Stimulated activated CD8-positive, alpha-beta memory T cell treated with anti-CD3 and anti-CD28 coated beads, Interleukin-7, amount 100 ng/mL, for 48 hours (primary cell): ENCODE measurements around the gene FKBP8.

Source experiments
- DNase-seq, 2 donors: peaks; one replicate each; pipeline ENCODE4 v3.0.0-alpha.2; 2020; ENCODE audit warnings: low read depth in 1 of 2; ENCODE audit errors: extremely low read depth in 1 of 2

FKBP8 gene

DNA sequence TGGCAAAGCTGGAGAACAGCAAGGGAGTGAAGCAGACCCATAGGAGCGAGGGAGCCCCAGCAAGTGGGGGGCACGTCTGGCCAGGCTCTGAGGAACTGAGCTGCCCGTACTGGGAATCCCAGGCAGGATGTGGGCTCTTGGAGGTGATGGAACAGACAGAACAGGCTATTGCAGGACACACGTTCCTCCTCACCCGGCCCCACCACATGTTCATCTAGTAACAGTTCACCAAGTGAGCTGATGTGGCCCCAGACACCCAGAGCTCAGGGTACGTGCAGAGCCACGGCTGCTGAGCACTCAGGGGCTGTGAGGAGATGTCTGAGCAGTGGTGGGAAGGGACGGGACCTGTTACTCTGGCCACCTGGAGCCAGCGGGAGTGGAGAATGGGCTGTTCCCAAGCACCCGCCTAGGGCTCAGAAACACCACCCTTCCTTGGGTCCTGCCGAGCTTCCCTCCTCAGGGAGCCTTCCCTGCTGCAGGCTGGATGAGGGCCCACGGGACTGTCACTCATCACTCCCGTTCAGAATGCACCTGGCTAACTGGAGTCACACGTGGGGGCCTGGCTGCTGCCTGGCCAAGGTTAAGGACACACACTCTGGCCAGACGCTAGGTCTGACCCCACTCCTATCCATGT is 39.9 kb downstream of the FKBP8 start:
- DNase-seq, result no peak

DNA sequence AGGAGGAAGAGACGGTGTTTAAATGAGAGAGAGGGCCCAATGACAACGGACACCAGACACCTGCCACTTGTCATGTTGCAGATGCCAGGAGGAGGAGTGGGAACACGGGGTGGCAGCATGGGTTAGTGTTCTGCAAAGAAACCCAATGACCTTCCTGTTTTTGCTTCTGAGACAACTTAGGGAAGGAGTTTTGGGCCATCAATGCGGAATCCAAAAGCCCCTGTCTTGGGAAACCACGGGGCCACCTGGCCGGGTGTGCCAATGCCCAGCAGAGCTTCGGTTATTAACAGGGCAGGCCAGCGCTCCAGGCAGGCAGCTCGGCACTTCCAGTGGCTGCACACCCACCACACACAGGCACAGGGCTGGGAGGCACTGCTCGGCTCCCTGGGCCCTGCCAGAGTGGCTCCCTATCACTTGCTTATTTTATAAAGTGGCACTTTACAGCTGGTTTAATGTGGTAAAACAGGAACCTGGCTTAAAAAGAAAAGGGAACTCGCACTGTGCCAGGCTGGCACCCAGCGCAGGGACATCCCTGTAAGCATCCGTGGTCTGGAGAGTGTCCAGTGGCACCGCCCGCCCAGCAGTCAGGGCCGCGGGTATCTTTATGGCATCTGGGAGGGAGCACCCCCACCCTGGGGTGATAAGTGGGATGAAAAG is 40.6 kb downstream of the FKBP8 start:
- no peak for DNase-seq

DNA sequence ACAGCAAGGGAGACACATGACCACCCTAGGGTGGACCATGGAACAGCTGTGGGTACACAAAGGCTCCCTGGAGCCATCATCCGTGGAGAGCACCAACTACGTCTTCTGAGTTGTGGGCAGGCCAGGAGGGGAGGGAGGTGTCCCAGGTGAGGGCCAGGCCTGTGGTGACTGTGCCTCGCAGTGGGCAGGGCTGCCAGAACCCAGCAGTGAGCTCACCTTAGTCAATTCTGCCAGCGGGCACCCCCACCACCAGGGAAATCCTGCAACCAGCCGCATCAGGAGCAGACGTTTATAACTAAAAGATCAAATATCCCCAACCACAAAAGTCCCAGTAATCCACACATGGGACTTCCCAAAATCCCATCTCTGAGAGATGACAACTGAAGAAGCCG is 41.1 kb downstream of the FKBP8 start:
- DNase-seq, result no peak

DNA sequence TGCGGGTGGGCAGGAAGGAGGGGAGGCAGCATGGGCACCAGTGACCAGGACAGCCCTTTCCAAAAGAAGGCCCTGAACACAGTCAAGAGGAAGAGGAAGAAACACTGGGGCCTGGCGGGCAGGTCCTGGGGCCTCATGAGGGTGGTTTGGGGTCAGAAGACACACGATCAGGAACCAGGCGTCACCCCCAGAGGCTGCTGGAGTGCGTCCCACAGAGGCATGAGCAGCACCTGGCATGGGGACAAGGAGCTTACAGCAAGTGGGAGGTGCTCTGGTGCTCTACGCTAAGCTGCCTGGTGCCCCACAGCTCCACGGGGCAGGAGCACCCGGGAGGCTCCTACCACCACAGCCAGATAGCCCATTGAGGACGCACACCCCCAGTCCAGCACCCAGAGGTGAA is 41.5 kb downstream of the FKBP8 start:
- no peak for DNase-seq

DNA sequence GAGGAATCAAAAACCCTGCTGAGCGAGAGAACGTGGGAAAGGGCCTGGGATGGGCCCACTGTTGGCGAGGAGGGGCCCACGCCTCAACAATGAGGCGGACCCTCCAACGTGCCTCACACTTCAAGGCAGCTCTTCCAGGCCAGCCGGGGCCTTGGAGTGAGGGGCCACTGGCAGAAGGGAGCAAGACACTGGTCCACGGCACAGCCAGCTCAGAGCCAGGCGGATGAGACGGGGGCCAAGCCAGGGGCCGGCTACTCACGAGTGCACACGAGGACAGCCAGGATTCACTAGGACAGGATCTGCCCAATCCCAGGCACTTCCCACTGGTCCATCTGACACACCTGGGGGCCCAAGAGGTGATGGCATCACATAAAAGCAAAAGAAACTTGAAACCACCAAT is 42.0 kb downstream of the FKBP8 start:
- DNase-seq, result no peak

DNA sequence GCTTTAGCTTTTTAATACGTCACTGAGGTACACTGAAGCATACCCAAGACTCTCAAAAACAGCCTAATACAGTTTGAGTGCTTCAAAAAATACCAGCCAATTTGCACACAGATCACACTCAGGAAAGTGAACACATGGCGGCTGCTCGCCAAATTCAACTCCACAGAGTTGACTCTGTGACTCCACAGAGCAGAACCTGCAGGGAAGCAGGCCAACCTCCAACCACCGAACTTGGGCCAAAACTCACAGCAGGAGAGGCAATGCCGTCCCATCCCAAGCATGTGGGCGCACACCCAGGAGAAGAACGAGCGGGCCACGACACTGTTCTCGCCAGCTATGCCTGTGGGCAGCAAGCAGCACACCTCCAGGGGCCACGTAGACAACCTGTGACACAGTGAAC is 42.6 kb downstream of the FKBP8 start:
- no peak for DNase-seq

DNA sequence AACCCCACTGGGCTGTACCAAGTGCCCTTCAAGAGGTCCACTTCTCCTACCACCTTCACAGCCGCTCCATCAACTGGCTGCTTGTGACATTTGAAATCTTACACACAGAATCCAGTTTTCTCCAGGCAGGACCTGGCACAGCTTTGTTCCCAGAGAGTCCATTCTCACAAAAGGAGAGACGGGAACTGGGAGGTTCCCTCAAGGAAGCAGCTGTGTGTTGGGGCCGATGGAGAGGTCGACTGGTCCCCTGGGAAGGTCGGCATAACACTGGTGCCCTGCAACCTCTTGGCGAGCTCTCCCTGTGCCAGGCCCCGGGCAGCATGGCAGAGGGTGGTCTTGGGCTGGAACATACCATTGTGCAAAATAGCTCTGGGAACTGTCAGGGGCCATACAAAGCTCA is 43.0 kb downstream of the FKBP8 start:
- DNase-seq, result no peak

DNA sequence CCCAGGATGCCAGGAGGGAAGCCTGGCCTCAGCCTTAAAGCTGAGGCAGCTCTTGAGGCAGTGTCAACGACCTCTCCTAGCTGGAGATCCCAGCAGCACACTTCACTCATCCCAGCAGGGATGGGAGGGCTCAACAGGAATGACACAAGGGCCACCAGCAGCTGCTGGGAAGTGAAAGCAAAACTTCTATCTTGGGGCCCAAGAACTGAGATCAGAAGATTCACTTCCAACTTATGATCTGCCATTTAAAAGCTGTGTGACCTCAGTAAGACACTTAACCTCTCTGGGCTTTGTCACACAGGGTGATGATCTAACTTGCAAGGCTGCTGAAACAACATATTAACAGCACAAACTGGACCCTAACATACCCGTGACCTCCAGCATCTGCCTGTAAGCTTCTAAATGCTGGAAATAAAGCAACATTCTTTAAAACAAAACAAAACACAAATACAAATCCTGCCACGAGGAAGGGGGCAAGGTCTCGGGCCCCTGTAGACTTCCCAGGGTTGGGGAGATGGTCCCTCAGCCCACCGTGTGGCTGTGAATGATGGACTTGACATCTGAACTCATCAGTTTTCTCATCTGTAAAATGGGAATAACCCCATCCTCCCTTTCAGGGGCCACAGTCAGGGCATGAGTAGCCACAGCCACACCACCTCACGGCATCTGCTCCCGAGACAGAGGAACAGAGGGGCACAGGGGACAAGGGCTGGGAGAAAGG is 44.2 kb downstream of the FKBP8 start:
- no peak for DNase-seq

DNA sequence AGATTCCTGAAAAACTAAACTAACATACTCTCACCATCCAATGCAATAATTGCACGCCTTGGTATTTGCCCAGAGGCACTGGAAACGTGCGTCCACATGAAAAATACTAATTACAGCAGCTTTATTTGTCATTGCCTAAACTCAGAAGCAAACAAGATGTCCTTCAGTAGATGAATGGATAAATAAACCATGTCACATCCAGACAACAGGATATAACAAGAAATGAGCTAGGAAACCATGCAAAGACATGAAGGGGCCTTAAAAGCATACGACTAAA is 46.5 kb downstream of the FKBP8 start:
- DNase-seq, result no peak

DNA sequence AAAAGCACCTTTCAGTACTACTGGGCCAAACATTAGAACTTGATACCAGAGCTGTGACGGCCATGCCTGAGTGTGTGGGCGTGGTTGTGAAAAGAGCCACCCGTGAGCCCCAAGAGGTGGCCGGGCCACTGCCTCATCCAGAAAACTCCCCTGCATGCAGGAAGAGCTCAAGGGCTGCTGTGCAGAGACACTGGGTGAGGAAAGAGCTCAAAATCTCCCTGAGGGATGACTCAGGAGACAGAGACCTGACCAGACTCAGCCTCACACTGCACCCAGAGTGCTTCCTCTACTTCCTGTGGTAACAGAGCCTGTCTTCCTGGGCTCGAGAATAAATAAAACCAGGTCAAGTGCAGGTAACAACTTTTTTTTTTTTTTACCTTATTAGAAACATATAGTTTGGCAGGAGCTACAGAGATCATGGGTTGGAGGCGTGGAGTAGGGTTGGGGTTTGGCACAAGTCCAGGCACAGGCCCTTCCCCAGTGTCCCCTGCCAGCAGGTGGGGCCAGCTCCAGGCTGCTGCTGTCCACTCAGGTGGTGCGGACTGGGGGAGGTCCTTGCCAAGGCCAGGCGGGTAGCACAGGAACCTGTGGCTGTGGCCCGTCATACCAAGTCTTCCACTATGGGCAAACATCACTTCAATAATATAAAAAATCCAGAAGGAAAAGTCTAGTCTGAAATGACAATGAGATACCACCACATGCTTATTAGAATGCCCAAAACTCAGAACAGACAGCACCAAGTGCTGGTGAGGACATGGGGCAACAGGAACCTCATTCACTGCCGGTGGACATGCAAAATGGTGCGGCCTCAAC is 47.0 kb downstream of the FKBP8 start:
- peak in 1 of 2 donors; percentile 54 for DNase-seq

DNA sequence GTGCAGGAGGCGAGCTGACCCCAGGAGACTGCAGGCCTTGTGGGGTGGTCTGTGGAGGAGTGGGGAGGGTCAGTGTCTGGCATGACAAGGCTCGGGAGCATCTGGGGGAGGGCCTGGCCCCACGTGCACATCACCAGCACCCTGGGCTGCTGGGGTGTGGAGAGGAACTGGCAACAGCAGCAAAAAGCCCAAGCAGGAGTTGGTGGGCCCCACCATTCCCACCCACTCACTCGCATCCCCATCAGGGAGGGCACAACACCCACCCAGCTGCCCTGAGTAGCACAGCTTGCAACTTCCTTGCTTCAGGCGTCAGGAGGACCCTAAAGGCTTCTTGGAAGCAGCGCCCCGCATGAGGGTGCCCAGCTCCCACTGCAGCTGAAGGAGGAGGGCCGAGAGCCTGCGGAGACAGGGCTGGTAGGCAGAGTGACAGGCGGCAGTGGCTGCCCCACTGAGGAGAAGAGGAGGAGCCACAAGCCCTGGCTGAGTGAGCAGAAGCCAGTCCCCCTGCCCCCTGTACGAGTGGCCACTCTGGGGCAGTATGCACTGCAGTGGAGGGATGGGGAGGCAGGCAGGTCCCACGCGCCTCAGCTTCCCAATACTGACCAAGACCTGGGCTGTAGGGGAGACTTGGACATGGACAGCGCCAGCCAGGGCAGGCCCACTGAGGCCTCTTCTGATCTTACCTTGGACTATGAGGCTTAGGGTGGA is 48.0 kb downstream of the FKBP8 start:
- no peak for DNase-seq

DNA sequence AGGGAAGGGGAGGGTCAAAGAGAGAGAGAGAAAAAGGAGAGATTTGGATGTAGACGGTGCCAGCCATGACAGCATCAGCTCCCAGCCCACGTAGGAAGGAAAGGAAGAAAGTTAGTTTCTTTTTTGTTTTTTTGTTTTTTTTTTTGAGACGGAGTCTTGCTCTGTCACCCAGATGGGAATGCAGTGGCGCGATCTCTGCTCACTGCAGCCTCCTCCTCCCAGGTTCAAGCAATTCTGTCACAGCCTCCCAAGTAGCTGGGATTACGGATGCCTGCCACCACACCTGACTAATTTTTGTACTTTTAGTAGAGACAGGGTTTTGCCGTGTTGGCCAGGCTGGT is 49.1 kb downstream of the FKBP8 start:
- DNase-seq, result no peak

DNA sequence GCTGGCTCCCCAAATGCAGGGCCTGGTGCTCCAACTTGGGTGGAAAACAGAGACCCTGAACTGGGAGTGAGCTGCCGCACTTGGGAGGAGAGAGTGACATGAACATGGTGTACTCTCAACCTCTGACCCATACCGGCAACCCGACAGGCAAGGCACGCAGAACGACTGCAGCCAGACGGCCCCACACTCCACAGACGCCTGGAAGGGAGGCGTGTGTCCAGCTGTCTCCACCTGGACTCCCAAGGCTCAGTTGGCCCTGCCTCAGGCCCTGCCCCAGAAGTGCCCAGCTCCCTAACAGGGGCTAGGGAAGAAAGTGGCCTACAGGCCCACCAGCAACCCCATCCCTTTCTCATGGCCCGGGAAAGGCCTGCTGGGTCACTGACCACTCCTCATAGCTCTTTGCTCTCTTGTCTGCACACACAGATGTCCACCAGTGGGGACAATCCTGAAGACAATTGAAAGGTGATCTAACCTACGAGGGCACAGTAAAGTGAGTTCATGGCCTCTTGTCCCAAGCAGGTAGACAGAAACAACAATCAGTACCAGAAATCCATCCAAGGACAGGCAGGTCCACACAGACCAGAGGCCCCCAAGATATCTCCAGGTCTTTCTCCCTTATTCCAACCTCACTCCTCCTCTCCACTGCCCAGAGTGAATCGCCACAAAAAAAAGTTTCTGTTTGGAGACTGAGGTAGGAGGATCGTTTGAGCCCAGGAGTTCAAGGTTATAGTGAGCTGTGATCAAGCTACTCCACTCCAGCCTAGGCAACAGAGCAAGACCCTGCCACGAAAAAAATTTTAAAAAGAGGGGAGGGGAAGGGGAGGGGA is 49.7 kb downstream of the FKBP8 start:
- no peak for DNase-seq

DNA sequence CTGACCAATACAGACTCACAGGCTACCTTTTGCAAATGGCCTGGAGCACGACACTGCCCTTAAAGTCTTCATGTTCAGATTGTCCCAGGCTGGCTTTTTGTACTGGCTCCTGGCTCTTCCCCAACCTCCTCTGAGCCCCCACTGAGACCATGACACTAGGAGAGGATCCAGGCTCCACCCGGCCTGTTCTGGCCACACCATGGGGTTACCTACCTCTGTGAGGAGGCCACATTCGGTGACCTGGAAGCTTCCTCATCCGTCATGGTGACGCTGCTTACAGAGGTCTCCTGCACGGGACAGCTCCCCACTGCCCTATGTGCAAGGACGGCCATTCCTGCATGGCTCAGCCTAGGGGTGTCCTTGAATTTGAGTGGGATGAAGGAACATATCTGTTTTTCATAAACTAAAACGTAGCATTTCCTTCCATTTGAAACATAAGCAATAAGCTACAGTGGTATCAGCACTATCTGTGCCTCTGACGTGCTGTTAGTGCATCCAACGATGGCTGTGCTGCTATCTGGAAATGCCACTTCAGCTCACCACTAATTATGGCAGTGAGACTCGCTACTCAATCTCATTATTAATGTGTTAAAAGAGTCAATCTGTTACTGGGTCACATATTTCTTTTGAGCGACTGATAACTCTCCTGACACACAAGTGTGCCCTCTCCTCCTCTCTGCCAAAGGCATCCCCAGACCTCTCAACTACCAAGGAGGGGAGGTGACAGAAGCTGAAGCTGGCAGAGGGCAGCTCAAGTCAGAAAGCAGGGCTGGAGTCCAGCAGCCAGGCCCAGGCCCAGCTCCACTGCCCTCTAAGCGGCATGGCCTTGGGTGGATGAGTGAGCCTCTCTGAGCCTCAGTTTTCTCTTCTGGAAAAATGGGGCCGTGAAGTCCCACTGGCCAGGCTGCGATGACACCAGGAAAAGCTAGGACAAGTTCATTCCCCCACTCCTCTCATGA is 51.1 kb downstream of the FKBP8 start:
- no peak for DNase-seq

DNA sequence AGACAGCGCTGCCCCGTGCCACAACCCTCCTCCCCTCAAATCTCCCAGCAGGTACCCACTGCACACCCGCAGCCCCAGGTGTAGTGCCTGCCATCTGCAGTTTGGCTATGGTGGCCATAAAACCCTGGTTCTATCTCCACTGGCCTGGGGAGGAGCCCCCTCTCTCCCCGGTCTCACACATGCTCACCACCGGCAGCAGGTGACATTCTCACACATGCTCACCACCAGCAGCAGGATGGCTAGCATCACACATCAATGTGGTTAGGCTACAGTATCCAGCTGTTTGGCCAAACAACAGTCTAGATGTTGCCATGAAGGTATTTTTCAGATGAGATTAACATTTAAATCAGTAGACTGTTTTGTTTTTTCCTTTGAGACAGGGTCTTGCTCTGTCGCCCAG is 52.6 kb downstream of the FKBP8 start:
- no peak for DNase-seq

DNA sequence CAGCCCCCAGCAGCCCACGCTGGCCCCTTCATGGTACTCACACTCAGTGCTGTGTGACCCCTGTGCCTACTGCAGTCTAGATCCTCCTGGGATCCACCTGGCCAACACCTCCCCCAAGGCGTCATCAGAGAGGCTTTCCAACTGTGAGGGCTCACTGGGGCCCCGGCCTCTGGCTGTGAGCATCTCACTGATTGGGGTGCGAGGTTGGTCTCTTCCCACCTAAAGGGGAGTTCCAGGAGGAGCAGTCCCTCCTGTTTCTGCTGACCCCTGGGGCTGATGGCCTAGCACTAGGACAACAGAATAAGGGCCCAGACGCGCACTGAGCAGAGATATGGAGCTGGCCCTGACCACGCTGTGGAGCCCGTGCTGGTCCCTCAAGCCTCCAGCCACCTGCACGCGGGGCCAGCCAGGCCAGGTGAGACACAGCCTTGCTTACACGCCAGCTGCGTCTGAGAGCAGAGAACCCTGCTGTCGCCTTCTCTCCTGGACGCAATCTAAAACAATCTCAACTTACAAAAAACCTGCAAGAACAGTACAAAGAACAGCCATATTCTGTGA is 53.7 kb downstream of the FKBP8 start:
- no peak for DNase-seq

DNA sequence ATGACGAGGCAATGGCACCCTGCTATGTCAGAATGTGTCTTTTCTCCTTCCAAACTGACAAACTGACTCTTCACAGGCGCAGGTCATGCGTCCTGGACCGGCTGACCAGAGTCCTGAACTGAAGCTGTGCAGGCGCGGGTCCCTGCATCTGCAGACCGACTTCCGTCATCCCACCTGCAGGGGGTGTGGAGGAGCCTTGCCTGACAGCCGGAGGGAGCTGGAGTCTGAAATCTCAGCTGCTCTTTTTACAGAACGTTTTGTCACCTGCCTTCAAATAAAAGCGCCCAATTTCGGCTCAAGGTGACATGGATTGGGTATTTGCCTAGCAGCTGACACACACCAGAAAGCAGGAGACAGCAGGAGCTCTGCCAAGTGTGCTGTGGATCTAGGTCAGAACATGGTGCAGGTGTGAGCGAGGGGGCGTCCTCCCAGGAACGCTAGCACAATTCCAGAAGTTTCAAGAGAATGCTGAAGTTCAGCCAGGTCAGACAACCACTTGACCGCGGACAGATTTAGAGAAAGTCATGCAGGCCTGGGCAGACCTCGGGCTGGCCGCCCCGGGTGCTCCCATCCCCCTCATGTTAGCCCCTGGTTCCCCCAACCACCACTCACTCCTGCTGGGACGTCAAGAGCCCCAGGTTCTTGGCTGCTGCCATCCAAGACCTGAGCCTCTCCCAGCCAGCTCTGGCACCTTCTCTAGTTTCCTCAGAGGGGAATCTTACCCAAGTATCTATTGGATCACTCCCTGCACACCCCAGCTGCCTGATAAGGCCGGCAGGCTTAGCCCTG is 54.3 kb downstream of the FKBP8 start:
- DNase-seq, result no peak

DNA sequence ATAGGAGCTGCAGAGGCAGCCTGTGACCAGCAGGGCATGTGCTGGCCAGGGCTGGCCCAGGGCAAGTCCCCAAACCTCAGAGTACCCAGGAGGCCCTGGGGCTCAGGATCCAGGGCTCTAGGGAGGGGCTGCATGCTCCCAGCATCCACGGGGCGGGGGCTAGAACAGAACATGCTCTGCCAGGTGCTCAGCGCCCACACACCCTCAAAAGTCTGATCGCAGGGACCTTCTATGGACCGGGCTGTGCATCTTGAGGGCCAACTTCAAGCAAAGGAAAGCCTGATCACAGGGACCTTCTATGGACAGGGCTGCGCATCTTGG is 55.0 kb downstream of the FKBP8 start:
- no peak for DNase-seq
